ENCODE measurements around the gene HIBADH.

DNA sequence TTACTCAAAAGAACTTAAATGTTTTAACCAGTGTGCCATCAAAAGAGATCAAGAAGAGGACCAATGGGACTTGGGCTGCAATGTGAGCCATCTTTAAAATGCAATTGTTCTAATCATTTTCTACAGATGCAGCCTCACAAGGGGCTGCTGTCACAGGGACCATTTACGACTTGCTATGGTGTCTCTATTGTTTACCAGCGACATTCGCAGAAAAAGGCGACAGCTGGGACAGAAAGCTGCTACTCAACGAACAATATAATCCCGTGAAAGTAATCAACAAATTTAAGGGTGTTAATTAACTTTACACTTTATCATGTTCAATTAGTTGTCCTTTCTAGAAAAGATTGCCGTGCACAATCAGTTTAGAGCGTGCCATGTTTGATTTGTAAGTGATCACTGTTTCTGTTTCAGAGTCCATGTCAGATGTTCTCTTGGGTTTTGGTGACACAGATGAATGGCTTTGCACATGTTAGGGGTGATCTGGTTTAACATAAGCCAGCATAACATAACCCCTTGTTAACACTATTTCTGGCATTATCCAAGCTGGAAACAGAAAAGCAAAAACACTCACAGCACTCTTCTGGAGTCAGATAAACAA is 110.8 kb downstream of the HIBADH start:
- TF ChIP-seq, protein P1, sequence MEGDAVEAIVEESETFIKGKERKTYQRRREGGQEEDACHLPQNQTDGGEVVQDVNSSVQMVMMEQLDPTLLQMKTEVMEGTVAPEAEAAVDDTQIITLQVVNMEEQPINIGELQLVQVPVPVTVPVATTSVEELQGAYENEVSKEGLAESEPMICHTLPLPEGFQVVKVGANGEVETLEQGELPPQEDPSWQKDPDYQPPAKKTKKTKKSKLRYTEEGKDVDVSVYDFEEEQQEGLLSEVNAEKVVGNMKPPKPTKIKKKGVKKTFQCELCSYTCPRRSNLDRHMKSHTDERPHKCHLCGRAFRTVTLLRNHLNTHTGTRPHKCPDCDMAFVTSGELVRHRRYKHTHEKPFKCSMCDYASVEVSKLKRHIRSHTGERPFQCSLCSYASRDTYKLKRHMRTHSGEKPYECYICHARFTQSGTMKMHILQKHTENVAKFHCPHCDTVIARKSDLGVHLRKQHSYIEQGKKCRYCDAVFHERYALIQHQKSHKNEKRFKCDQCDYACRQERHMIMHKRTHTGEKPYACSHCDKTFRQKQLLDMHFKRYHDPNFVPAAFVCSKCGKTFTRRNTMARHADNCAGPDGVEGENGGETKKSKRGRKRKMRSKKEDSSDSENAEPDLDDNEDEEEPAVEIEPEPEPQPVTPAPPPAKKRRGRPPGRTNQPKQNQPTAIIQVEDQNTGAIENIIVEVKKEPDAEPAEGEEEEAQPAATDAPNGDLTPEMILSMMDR (IDR thresholded peaks at IDR 0.05; ENCODE audit: extremely low read depth in 1 of 2, insufficient read depth in 1 of 2, low read depth in 1 of 2, low read length in 2 of 2): no peak
- TF ChIP-seq MYC (IDR thresholded peaks at IDR 0.05; ENCODE audit: low read depth, low read length) (no peak), GATA2 (IDR thresholded peaks at IDR 0.05; ENCODE audit: insufficient read depth, insufficient read length, low read depth, low read length) (no peak), POLR2AphosphoS5 (IDR thresholded peaks at IDR 0.05; ENCODE audit: insufficient read depth, low read depth, low read length) (no peak), POLR2A (IDR thresholded peaks at IDR 0.05; ENCODE audit: low read depth, low read length) (no peak), EZH2 (IDR thresholded peaks at IDR 0.05; ENCODE audit: borderline replicate concordance, low read depth, low read length, severe bottlenecking) (no peak), JUN (IDR thresholded peaks at IDR 0.05; ENCODE audit: borderline replicate concordance, insufficient read depth, insufficient read length, low read depth) (no peak)
- TF ChIP-seq, protein P2, sequence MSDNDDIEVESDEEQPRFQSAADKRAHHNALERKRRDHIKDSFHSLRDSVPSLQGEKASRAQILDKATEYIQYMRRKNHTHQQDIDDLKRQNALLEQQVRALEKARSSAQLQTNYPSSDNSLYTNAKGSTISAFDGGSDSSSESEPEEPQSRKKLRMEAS (IDR thresholded peaks at IDR 0.05; ENCODE audit: insufficient read depth, insufficient read length): no peak

All from endothelial cell of umbilical vein (primary cell).